GM19468 (cell line): ENCODE results near the gene OR5M3.

ENCODE experiments used
- ATAC-seq: cut with Tn5 transposase; IDR thresholded peaks from one replicate; pipeline ENCODE4 v1.9.1; 2021; ENCODE audit warnings: mild to moderate bottlenecking, moderate library complexity, moderate number of reproducible peaks; ENCODE audit not compliant: unreplicated experiment; ENCODE audit errors: extremely low read depth

The OR5M3 gene

GRCh38 chr11:56473252-56473651 lies at the start of gene OR5M3:
Gene OR5M3 (minus strand): TSS chr11:56473352. CDS start chr11:56470497, 2,855 bp downstream.
- ATAC-seq: no peak

GRCh38 chr11:56522008-56522407 lies 48.9 kb upstream of the OR5M3 start:
- ATAC-seq: no peak

GRCh38 chr11:56513280-56513679 lies 40.1 kb upstream of the OR5M3 start:
- no peak for ATAC-seq

GRCh38 chr11:56509439-56509838 lies 36.3 kb upstream of the OR5M3 start:
- no peak for ATAC-seq

GRCh38 chr11:56497010-56497409 lies 23.9 kb upstream of the OR5M3 start:
- no peak for ATAC-seq

GRCh38 chr11:56495117-56495516 lies 22.0 kb upstream of the OR5M3 start:
- ATAC-seq: no peak

GRCh38 chr11:56491270-56491669 lies 18.1 kb upstream of the OR5M3 start, which contains the start of gene OR5M8:
Gene OR5M8 (minus strand): TSS chr11:56491370. CDS start chr11:56491370, 0 bp downstream.
- no peak for ATAC-seq

GRCh38 chr11:56486801-56487200 lies 13.6 kb upstream of the OR5M3 start:
- ATAC-seq: no peak

GRCh38 chr11:56474729-56475235 lies 1.6 kb upstream of the OR5M3 start:
- ATAC-seq: no peak

- no peak for ATAC-seq
Observed at GRCh38 chr11:56457076-56457475, 16.1 kb downstream of the OR5M3 start.

- ATAC-seq: no peak
Observed at GRCh38 chr11:56453521-56453920, 19.6 kb downstream of the OR5M3 start.
